GM23248 (cell line): ENCODE results near the gene GCH1.

ENCODE experiments used
- EZH2 ChIP-seq: fragments of 200-600 bp; sonication (generic); IDR thresholded peaks from 2 replicates; pipeline ENCODE4 v1.6.1; 2018; ENCODE audit warnings: antibody characterized with exemption, mild to moderate bottlenecking; ENCODE audit not compliant: insufficient read depth, poor library complexity, severe bottlenecking
- EZH2phosphoT487 ChIP-seq: fragments of 200-600 bp; sonication (generic); IDR thresholded peaks from 2 replicates; pipeline ENCODE4 v1.6.1; 2018; ENCODE audit warnings: antibody characterized with exemption, moderate library complexity, mild to moderate bottlenecking, low read depth; ENCODE audit not compliant: insufficient read depth

- TF ChIP-seq EZH2: no peak
- TF ChIP-seq EZH2phosphoT487: no peak
Observed at GRCh38 chr14:54931101-54931500, 28.5 kb upstream of the GCH1 start.
